Esophagus (tissue), 2 donors: Measurements from ENCODE around the gene ADSS2. TPM values are rescaled to one million over a fixed set of nuclear protein-coding genes. Genes with fewer than 3 reads are reported as not detected.

ENCODE experiments used
- H3K27ac ChIP-seq, 2 donors: one replicate each; pipeline ENCODE4 v1.5.1; 2013; ENCODE audit warnings: low read depth in 2 of 2, mild to moderate bottlenecking in 2 of 2, inconsistent platforms in 1 of 2, low read length in 1 of 2, moderate library complexity in 1 of 2
- H3K27me3 ChIP-seq, 2 donors: one replicate each; pipeline ENCODE4 v1.6.1; 2013; ENCODE audit warnings: low read length in 2 of 2, control low read depth in 1 of 2, mild to moderate bottlenecking in 1 of 2; ENCODE audit not compliant: insufficient read depth in 2 of 2, control insufficient read depth in 1 of 2
- H3K36me3 ChIP-seq, 2 donors: one replicate each; pipeline ENCODE4 v1.6.1; 2013; ENCODE audit warnings: low read length in 1 of 2; ENCODE audit not compliant: control insufficient read depth in 2 of 2, insufficient read depth in 2 of 2
- H3K4me1 ChIP-seq, 2 donors: one replicate each; pipeline ENCODE4 v1.6.1; 2013; ENCODE audit warnings: low read length in 1 of 2; ENCODE audit not compliant: control insufficient read depth in 2 of 2, insufficient read depth in 2 of 2
- H3K4me3 ChIP-seq, 2 donors: one replicate each; pipeline ENCODE4 v1.5.1; 2013; ENCODE audit warnings: low read length in 2 of 2, mild to moderate bottlenecking in 2 of 2, low read depth in 1 of 2, moderate library complexity in 1 of 2
- H3K9me3 ChIP-seq, 2 donors: one replicate each; pipeline ENCODE4 v1.6.1; 2013; ENCODE audit warnings: mild to moderate bottlenecking in 2 of 2, low read depth in 1 of 2, low read length in 1 of 2, moderate library complexity in 1 of 2; ENCODE audit not compliant: control insufficient read depth in 2 of 2, insufficient read depth in 1 of 2
- whole genome bisulfite sequencing, 2 donors: extraction: QIAGEN DNeasy Blood & Tissue Kit; methylation state at CpG; one replicate each; pipeline ENCODE4 v1.1.7; 2013; 5-methylcytosine and 5-hydroxymethylcytosine counted together
- polyA plus RNA-seq, 2 donors: library from polyadenylated mRNA; stranded (reverse); fragments of 200-250 nt; gene quantifications; one replicate each; pipeline ENCODE4 v1.2.3, GENCODE V29; 2013
- donor health status: healthy with polysubstance abuse.
- donor health status: Bipolar disorder and iron deficiency.

The ADSS2 gene
- polyA plus RNA-seq, 2 donors: 14.8 to 24.0 TPM

DNA sequence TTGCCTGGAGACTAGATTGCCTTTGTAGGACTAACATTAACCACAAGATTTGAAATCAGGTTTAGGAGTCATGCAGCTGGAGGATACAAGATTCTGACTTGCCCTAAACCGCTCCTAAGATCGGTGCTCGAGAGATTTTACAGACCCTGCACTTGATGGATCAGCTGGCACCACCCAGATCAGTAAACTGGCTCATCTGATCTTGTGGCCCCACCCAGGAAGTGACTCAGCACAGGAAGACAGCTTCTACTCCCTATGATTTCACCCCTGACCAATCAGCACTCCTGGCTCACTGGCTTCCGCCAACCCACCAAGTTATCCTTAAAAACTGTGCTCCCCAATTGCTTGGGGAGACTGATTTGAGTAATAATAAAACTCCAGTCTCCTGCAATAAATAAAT is 8.5 kb upstream of the ADSS2 start:
- 87 to 95% methylated on average over 4 of the region's 4 CpGs for WGBS, 2 donors
- no peak overlapping the region for H3K4me3 ChIP-seq
- no peak overlapping the region for H3K27ac ChIP-seq
- peaks cover 0 to 3% of the 10 kb centered on the region in 2 donors for H3K4me1 ChIP-seq
- H3K36me3 ChIP-seq: no peaks in the 10 kb centered on the region
- H3K9me3 ChIP-seq: no peaks in the 10 kb centered on the region
- H3K27me3 ChIP-seq: no peaks in the 10 kb centered on the region

- Histone ChIP-seq H3K4me1 (peaks cover 0 to 3% of the 10 kb centered on the region in 2 donors), H3K9me3 (no peaks in the 10 kb centered on the region), H3K27ac (no peak overlapping the region), H3K4me3 (no peak overlapping the region), H3K27me3 (no peaks in the 10 kb centered on the region), H3K36me3 (no peaks in the 10 kb centered on the region)
- 97 to 98% methylated on average over 4 of the region's 4 CpGs for WGBS, 2 donors
Observed at GRCh38 chr1:244458781-244459180, 7.1 kb upstream of the ADSS2 start.

DNA sequence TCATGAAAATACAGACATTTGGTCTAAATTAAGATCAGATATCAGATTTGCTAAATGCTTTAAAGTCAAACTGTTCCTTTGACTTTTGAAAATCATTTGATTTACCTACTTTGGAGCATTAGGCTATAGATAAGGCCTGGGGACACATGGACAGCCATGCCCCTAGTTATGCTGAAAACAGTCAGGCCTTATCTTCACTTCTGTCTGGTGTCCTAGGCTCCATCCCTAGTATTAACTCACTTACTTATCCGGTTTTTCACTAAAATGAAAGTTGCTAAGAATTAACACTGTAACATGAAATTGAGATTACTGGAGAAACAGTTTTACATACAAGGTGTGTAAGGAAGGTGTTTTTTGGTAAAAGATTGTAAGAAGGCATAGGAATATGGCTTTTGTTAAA is 4.9 kb upstream of the ADSS2 start:
- Histone ChIP-seq H3K36me3 (no peaks in the 10 kb centered on the region), H3K27ac (no peak overlapping the region), H3K9me3 (no peaks in the 10 kb centered on the region), H3K4me3 (no peak overlapping the region), H3K4me1 (peaks cover 0 to 3% of the 10 kb centered on the region in 2 donors), H3K27me3 (no peaks in the 10 kb centered on the region)
- 88 to 91% methylated on average over 1 of the region's 1 CpG for WGBS, 2 donors

- H3K36me3 ChIP-seq: no peaks in the 10 kb centered on the region
- 58 to 68% methylated on average over 6 of the region's 6 CpGs for WGBS, 2 donors
- H3K27me3 ChIP-seq: no peaks in the 10 kb centered on the region
- no peaks in the 10 kb centered on the region for H3K4me1 ChIP-seq
- no peak overlapping the region for H3K4me3 ChIP-seq
- no peaks in the 10 kb centered on the region for H3K9me3 ChIP-seq
- H3K27ac ChIP-seq: no peak overlapping the region
Observed at GRCh38 chr1:244454412-244454811, 2.7 kb upstream of the ADSS2 start.

GRCh38 chr1:244451951-244452795 is 464 bp upstream of the ADSS2 start:
- no peaks in the 10 kb centered on the region for H3K4me1 ChIP-seq
- no peaks in the 10 kb centered on the region for H3K27me3 ChIP-seq
- H3K4me3 ChIP-seq: peak overlapping the region in 1 of 2 donors; percentile 92
- WGBS, 2 donors: 5% methylated on average over 47 of the region's 47 CpGs
- H3K27ac ChIP-seq: peak overlapping the region; percentile 98
- no peaks in the 10 kb centered on the region for H3K9me3 ChIP-seq
- no peaks in the 10 kb centered on the region for H3K36me3 ChIP-seq

DNA sequence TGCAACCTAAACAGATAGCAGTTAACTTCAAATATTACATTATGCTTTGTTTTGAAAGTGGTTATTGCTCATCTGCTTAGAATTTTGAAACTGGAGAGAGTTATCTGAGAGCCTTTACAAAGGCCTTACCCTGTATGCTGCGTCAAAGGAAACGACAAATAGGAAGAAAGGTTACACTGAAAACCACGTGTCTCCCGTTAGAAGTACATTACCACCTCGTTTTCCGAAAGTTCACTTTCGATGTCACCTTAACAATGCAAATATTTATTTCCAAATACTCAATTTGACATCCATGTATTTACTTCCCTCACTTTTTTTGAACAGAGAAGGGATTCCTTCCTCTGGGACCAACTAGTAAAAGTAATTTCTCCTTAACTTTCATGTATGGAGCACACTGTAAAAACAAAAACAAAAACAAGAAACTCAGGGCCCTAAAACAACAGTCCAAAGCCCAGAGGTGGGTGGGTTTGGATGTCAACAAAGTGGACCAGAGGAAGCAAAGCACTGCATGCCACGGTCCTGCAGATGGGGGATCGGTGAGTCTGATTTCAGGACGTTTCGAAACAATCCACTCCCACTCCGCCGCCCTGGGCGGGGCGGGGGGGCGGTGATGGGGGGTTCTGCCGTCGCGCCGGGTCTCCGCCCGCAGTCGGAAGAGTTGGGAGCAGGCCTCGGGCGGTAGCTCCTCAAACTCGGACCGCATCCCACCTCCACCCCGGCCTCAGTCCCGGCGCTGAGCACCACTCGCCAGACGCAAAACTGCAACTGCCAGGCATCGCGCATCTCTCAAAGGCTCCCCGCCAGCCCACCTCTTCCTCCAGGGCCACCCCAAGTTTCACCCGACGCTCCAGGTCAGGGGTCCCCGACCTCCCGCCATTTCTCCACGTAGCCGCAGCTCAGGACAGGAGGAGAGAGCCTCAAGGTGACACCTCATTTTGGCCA is 841 bp downstream of the ADSS2 start:
- Histone ChIP-seq H3K36me3 (no peaks in the 10 kb centered on the region), H3K4me1 (no peaks in the 10 kb centered on the region), H3K9me3 (no peaks in the 10 kb centered on the region), H3K4me3 (peak overlapping the region; percentile 92 to 97), H3K27me3 (no peaks in the 10 kb centered on the region), H3K27ac (peak overlapping the region; percentile 98)
- 0% methylated on average over 41 of the region's 41 CpGs for WGBS, 2 donors

- Histone ChIP-seq H3K27me3 (no peaks in the 10 kb centered on the region), H3K4me3 (peak overlapping the region in 1 of 2 donors; percentile 92), H3K9me3 (no peaks in the 10 kb centered on the region), H3K4me1 (no peaks in the 10 kb centered on the region), H3K27ac (peak overlapping the region in 1 of 2 donors; percentile 68), H3K36me3 (no peaks in the 10 kb centered on the region)
- 55 to 67% methylated on average over 8 of the region's 8 CpGs for WGBS, 2 donors
Observed at GRCh38 chr1:244449936-244450508, 1.7 kb downstream of the ADSS2 start.

- Histone ChIP-seq H3K27me3 (no peaks in the 10 kb centered on the region), H3K9me3 (no peaks in the 10 kb centered on the region), H3K36me3 (no peaks in the 10 kb centered on the region), H3K27ac (no peak overlapping the region), H3K4me3 (no peak overlapping the region), H3K4me1 (peaks cover 0 to 2% of the 10 kb centered on the region in 2 donors)
- 71 to 76% methylated on average over 5 of the region's 5 CpGs for WGBS, 2 donors
Observed at GRCh38 chr1:244448279-244449036, 3.3 kb downstream of the ADSS2 start.

- Histone ChIP-seq H3K9me3 (no peaks in the 10 kb centered on the region), H3K27me3 (no peaks in the 10 kb centered on the region), H3K36me3 (no peaks in the 10 kb centered on the region), H3K27ac (no peak overlapping the region), H3K4me3 (no peak overlapping the region), H3K4me1 (peaks cover 0 to 2% of the 10 kb centered on the region in 2 donors)
- 95 to 97% methylated on average over 2 of the region's 2 CpGs for WGBS, 2 donors
Observed at GRCh38 chr1:244447552-244447951, 4.2 kb downstream of the ADSS2 start.
